IMR-90 (cell line): Measurements from ENCODE around the gene SULT1A3. TPM values are rescaled to one million over a fixed set of nuclear protein-coding genes. Genes with fewer than 3 reads are reported as not detected.

Source experiments
- ATAC-seq: fragments of 200-7000 bp; cut with Tn5 transposase; 2 replicates; pipeline ENCODE4 v1.9.1; 2020; ENCODE audit warnings: low read depth, mild to moderate bottlenecking, moderate library complexity
- BruUV-seq: library from RNA; stranded (reverse); fragments of 400-500 nt; replicated peaks from 2 replicates; lab custom pipeline; 2021; lab: Mats Ljungman, UMichigan
- CTCF ChIA-PET: fragments of 300-600 bp; formaldehyde crosslinking; extraction: SDS; loops from one replicate; lab custom pipeline; 2021; ENCODE audit warnings: antibody characterized with exemption; lab: Yijun Ruan, JAX
- POLR2A ChIA-PET: fragments of 300-600 bp; sonication (Branson Sonifier 250); formaldehyde crosslinking; loops from one replicate; lab custom pipeline; 2022; ENCODE audit warnings: antibody characterized with exemption; ENCODE audit not compliant: unreplicated experiment; lab: Charles Lee
- DNase-seq: peaks from one replicate; pipeline ENCODE4 v3.0.0; 2013
- H2AFZ ChIP-seq: replicated peaks from 2 replicates; pipeline ENCODE3; 2013; ENCODE audit warnings: low read length, mild to moderate bottlenecking; ENCODE audit not compliant: poor library complexity
- H2AK5ac ChIP-seq: 2 replicates; pipeline ENCODE4 v1.6.1; 2013; ENCODE audit warnings: low read depth, low read length, inconsistent platforms
- H2AK9ac ChIP-seq: replicated peaks from 2 replicates; pipeline ENCODE3; 2013; ENCODE audit warnings: mild to moderate bottlenecking, low read depth, low read length, moderate library complexity; ENCODE audit not compliant: poor library complexity
- H2BK120ac ChIP-seq: 2 replicates; pipeline ENCODE4 v1.6.1; 2013; ENCODE audit warnings: low read depth, low read length, inconsistent platforms
- H2BK15ac ChIP-seq: 3 replicates; pipeline ENCODE4 v1.6.1; 2013; ENCODE audit warnings: low read depth, low read length, inconsistent platforms
- H2BK20ac ChIP-seq: 2 replicates; pipeline ENCODE4 v1.6.1; 2013; ENCODE audit warnings: low read depth, mild to moderate bottlenecking, inconsistent platforms, low read length, moderate library complexity
- H2BK5ac ChIP-seq: 2 replicates; pipeline ENCODE4 v1.6.1; 2013; ENCODE audit warnings: mild to moderate bottlenecking, low read depth, low read length, inconsistent platforms; ENCODE audit not compliant: poor library complexity, severe bottlenecking
- H3K14ac ChIP-seq: replicated peaks from 2 replicates; pipeline ENCODE4 v1.6.1; 2013; ENCODE audit warnings: low read depth, low read length, inconsistent platforms
- H3K18ac ChIP-seq: 2 replicates; pipeline ENCODE4 v1.6.1; 2013; ENCODE audit warnings: low read depth, low read length, control low read depth
- H3K23ac ChIP-seq: 2 replicates; pipeline ENCODE4 v1.6.1; 2013; ENCODE audit warnings: low read depth, low read length, inconsistent platforms
- H3K27ac ChIP-seq: 2 replicates; pipeline ENCODE4 v1.5.1; 2013; ENCODE audit warnings: mild to moderate bottlenecking, control low read depth, low read length; ENCODE audit not compliant: insufficient read depth
- H3K27me3 ChIP-seq: 2 replicates; pipeline ENCODE4 v1.6.1; 2013; ENCODE audit warnings: low read length; ENCODE audit not compliant: control insufficient read depth, insufficient read depth
- H3K36me3 ChIP-seq: 2 replicates; pipeline ENCODE4 v1.6.1; 2013; ENCODE audit warnings: low read length, mixed read lengths; ENCODE audit not compliant: control insufficient read depth, insufficient read depth
- H3K4ac ChIP-seq: 2 replicates; pipeline ENCODE4 v1.6.1; 2013; ENCODE audit warnings: low read depth, low read length, inconsistent platforms
- H3K4me1 ChIP-seq: 2 replicates; pipeline ENCODE4 v1.6.1; 2013; ENCODE audit warnings: low read length, mixed read lengths; ENCODE audit not compliant: control insufficient read depth, insufficient read depth
- H3K4me2 ChIP-seq: 2 replicates; pipeline ENCODE4 v1.6.1; 2013; ENCODE audit warnings: low read depth, mild to moderate bottlenecking, control low read depth, low read length, moderate library complexity
- H3K4me3 ChIP-seq: 2 replicates; pipeline ENCODE4 v1.5.1; 2013; ENCODE audit warnings: low read depth, mild to moderate bottlenecking, control low read depth, low read length, moderate library complexity; ENCODE audit not compliant: insufficient read depth
- H3K56ac ChIP-seq: 2 replicates; pipeline ENCODE4 v1.6.1; 2013; ENCODE audit warnings: low read length, inconsistent platforms; ENCODE audit not compliant: insufficient read depth; ENCODE audit errors: extremely low read depth
- H3K79me1 ChIP-seq, 2 experiments: 2 replicates each; pipeline ENCODE4 v1.6.1; 2013; ENCODE audit warnings: low read length in 2 of 2, inconsistent platforms in 1 of 2, low read depth in 1 of 2
- H3K9ac ChIP-seq: 2 replicates; pipeline ENCODE4 v1.6.1; 2013; ENCODE audit warnings: low read depth, low read length, control low read depth
- H3K9me1 ChIP-seq: 2 replicates; pipeline ENCODE4 v1.6.1; 2013; ENCODE audit warnings: low read length, inconsistent platforms; ENCODE audit not compliant: insufficient read depth
- H3K9me3 ChIP-seq: 2 replicates; pipeline ENCODE4 v1.6.1; 2013; ENCODE audit warnings: low read length; ENCODE audit not compliant: control insufficient read depth, insufficient read depth
- H4K20me1 ChIP-seq: 2 replicates; pipeline ENCODE4 v1.6.1; 2013; ENCODE audit warnings: low read length, inconsistent platforms; ENCODE audit not compliant: insufficient read depth
- H4K5ac ChIP-seq: 2 replicates; pipeline ENCODE4 v1.6.1; 2013; ENCODE audit warnings: mild to moderate bottlenecking, low read depth, low read length, control low read depth
- H4K8ac ChIP-seq, 2 experiments: 2 replicates each; pipeline ENCODE4 v1.6.1; 2013; ENCODE audit warnings: low read depth in 2 of 2, low read length in 2 of 2, control low read depth in 1 of 2, inconsistent platforms in 1 of 2
- H4K91ac ChIP-seq: 2 replicates; pipeline ENCODE4 v1.6.1; 2013; ENCODE audit warnings: low read depth, low read length, inconsistent platforms; ENCODE audit not compliant: insufficient read depth
- BHLHE40 ChIP-seq: fragments of 150-350 bp; IDR thresholded peaks from 2 replicates; pipeline ENCODE4 v1.6.1; 2016; ENCODE audit warnings: mild to moderate bottlenecking, low read depth, low read length
- CEBPB ChIP-seq: IDR thresholded peaks from 2 replicates; pipeline ENCODE4 v1.6.1; 2012; ENCODE audit warnings: low read depth, low read length, improper control_type of control experiment
- CHD1 ChIP-seq: IDR thresholded peaks from 2 replicates; pipeline ENCODE4 v1.6.1; 2012; ENCODE audit warnings: low read depth, low read length, improper control_type of control experiment
- FOS ChIP-seq: fragments of 150-350 bp; IDR thresholded peaks from 2 replicates; pipeline ENCODE4 v1.6.1; 2016; ENCODE audit warnings: low read depth, low read length
- MAFK ChIP-seq: IDR thresholded peaks from 2 replicates; pipeline ENCODE4 v1.6.1; 2012; ENCODE audit warnings: low read depth, low read length, improper control_type of control experiment
- MAZ ChIP-seq: IDR thresholded peaks from 2 replicates; pipeline ENCODE4 v1.6.1; 2012; ENCODE audit warnings: low read depth, mild to moderate bottlenecking, low read length, improper control_type of control experiment, moderate library complexity, borderline replicate concordance
- MXI1 ChIP-seq: IDR thresholded peaks from 2 replicates; pipeline ENCODE4 v1.6.1; 2012; ENCODE audit warnings: low read depth, mild to moderate bottlenecking, low read length, moderate library complexity, borderline replicate concordance
- NFE2L2 ChIP-seq: fragments of 150-350 bp; IDR thresholded peaks from 2 replicates; pipeline ENCODE4 v1.6.1; 2016; ENCODE audit warnings: low read depth, mild to moderate bottlenecking, low read length
- POLR2A ChIP-seq: IDR thresholded peaks from 2 replicates; pipeline ENCODE4 v1.6.1; 2012; ENCODE audit warnings: mild to moderate bottlenecking, low read depth, low read length
- RAD21 ChIP-seq: IDR thresholded peaks from 2 replicates; pipeline ENCODE4 v1.6.1; 2012; ENCODE audit warnings: low read length, improper control_type of control experiment
- RCOR1 ChIP-seq: IDR thresholded peaks from 2 replicates; pipeline ENCODE4 v1.6.1; 2012; ENCODE audit warnings: mild to moderate bottlenecking, low read length, improper control_type of control experiment; ENCODE audit not compliant: insufficient replicate concordance
- RFX5 ChIP-seq: IDR thresholded peaks from 2 replicates; pipeline ENCODE4 v1.8.0; 2012; ENCODE audit warnings: low read depth, mild to moderate bottlenecking, low read length, moderate library complexity
- SMC3 ChIP-seq: fragments of 150-350 bp; IDR thresholded peaks from 2 replicates; pipeline ENCODE4 v1.6.1; 2016; ENCODE audit warnings: low read depth, mild to moderate bottlenecking, antibody characterized with exemption, low read length, moderate library complexity
- WGBS, 2 experiments: methylation state at CpG; one replicate each; pipeline versions ENCODE4 v1.1.5 to v1.1.7; 2013; ENCODE audit warnings: missing lambda C conversion rate in 2 of 2; ENCODE audit not compliant: insufficient read length in 1 of 2; ENCODE audit errors: extremely low coverage in 2 of 2; 5-methylcytosine and 5-hydroxymethylcytosine counted together
- dilution Hi-C: fragments of 300-500 bp; cut with HindIII; formaldehyde crosslinking; loops from one replicate; pipeline ENCODE4 v1.14.3; 2018; ENCODE audit warnings: low sequenced_read_pairs; ENCODE audit not compliant: unreplicated experiment
- in situ Hi-C: fragments of 300-500 bp; cut with MboI; formaldehyde crosslinking; loops from 3 replicates; pipeline ENCODE4 v1.14.3; 2019; ENCODE audit warnings: low sequenced_read_pairs, inconsistent platforms, mixed read lengths
- intact Hi-C: fragments of 100-400 bp; cut with micrococcal nuclease; formaldehyde crosslinking; loops from 2 replicates; pipeline ENCODE4 v1.10.0; 2022
- polyA plus RNA-seq, 3 experiments: library from polyadenylated mRNA; depleted of rRNA; stranded (reverse); fragments of >200 nt; gene quantifications; 2 replicates each; pipeline ENCODE4 v1.2.3, GENCODE V29; 2012; ENCODE audit warnings: low replicate concordance in 1 of 3
- total RNA-seq: library from RNA; depleted of rRNA; stranded (reverse); fragments of >200 nt; gene quantifications from 2 replicates; pipeline ENCODE4 v1.2.3, GENCODE V29; 2012
- TF ChIP-seq, protein P1 (sequence below): conservative IDR thresholded peaks from 2 replicates; pipeline ENCODE4 v1.5.1; 2012; ENCODE audit warnings: mild to moderate bottlenecking, low read depth, low read length, improper control_type of control experiment
- TF ChIP-seq, protein P2 (sequence below): fragments of 150-350 bp; IDR thresholded peaks from 2 replicates; pipeline ENCODE4 v1.6.1; 2017; ENCODE audit warnings: mild to moderate bottlenecking, antibody characterized with exemption, low read length, low read depth
- TF ChIP-seq, protein P3 (sequence below): fragments of 150-350 bp; IDR thresholded peaks from 2 replicates; pipeline ENCODE4 v1.6.1; 2016; ENCODE audit warnings: low read depth, mild to moderate bottlenecking, low read length, moderate library complexity, borderline replicate concordance

The SULT1A3 gene
- total and polyA plus RNA-seq, 2 of the 4 experiments (the other 2 are of a cell fraction): 0.18 to 17.2 TPM

DNA sequence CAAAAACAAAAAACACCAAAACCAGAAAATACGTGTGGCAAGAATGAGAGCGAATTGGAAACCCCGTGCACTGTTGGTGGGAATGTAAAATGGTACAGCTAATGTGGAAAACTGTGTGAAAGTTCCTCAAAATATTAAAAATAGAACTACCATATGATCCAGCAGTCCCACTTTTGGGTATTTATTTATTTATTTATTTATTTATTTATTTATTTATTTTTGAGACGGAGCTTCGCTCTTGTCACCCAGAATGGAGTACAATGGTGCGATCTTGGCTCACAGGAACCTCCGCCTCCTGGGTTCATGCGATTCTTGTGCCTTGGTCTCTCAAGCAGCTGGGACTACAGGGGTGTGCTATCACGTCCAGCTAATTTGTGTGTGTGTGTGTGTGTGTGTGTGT is 46.5 kb upstream of the SULT1A3 start:
- BruUV-seq: no TSS peak
- H3K4ac ChIP-seq: no peak overlapping the region
- no peaks in the 10 kb centered on the region for H3K36me3 ChIP-seq
- H3K14ac ChIP-seq: no peak overlapping the region
- H4K8ac ChIP-seq: no peak overlapping the region
- H2BK5ac ChIP-seq: no peak overlapping the region
- H3K9ac ChIP-seq: no peak overlapping the region
- TF ChIP-seq POLR2A: no peak
- TF ChIP-seq MAZ: no peak
- TF ChIP-seq, protein P1, sequence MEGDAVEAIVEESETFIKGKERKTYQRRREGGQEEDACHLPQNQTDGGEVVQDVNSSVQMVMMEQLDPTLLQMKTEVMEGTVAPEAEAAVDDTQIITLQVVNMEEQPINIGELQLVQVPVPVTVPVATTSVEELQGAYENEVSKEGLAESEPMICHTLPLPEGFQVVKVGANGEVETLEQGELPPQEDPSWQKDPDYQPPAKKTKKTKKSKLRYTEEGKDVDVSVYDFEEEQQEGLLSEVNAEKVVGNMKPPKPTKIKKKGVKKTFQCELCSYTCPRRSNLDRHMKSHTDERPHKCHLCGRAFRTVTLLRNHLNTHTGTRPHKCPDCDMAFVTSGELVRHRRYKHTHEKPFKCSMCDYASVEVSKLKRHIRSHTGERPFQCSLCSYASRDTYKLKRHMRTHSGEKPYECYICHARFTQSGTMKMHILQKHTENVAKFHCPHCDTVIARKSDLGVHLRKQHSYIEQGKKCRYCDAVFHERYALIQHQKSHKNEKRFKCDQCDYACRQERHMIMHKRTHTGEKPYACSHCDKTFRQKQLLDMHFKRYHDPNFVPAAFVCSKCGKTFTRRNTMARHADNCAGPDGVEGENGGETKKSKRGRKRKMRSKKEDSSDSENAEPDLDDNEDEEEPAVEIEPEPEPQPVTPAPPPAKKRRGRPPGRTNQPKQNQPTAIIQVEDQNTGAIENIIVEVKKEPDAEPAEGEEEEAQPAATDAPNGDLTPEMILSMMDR: no peak
- TF ChIP-seq BHLHE40: no peak
- no peak for TF ChIP-seq FOS
- TF ChIP-seq, protein P2, sequence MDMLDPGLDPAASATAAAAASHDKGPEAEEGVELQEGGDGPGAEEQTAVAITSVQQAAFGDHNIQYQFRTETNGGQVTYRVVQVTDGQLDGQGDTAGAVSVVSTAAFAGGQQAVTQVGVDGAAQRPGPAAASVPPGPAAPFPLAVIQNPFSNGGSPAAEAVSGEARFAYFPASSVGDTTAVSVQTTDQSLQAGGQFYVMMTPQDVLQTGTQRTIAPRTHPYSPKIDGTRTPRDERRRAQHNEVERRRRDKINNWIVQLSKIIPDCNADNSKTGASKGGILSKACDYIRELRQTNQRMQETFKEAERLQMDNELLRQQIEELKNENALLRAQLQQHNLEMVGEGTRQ: no peak
- TF ChIP-seq RCOR1: no peak
- TF ChIP-seq CHD1: no peak
- no peak for TF ChIP-seq RFX5
- no peak for TF ChIP-seq MAFK
- TF ChIP-seq SMC3: no peak
- TF ChIP-seq NFE2L2: no peak
- TF ChIP-seq, protein P3, sequence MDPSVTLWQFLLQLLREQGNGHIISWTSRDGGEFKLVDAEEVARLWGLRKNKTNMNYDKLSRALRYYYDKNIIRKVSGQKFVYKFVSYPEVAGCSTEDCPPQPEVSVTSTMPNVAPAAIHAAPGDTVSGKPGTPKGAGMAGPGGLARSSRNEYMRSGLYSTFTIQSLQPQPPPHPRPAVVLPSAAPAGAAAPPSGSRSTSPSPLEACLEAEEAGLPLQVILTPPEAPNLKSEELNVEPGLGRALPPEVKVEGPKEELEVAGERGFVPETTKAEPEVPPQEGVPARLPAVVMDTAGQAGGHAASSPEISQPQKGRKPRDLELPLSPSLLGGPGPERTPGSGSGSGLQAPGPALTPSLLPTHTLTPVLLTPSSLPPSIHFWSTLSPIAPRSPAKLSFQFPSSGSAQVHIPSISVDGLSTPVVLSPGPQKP: no peak
- no peak for TF ChIP-seq CEBPB
- no peak for TF ChIP-seq MXI1
- no peak for TF ChIP-seq RAD21
- no peaks in the 10 kb centered on the region for H3K79me1 ChIP-seq
- H4K91ac ChIP-seq: no peak overlapping the region
- CTCF ChIA-PET: no interaction called here
- no peaks in the 10 kb centered on the region; the same call in 1 of the 2 replicates for H3K27me3 ChIP-seq
- H2AFZ ChIP-seq: no peak overlapping the region
- H2BK120ac ChIP-seq: no peak overlapping the region
- WGBS, 2 experiments: no CpG with 5 or more reads among the region's 9 CpGs
- H3K9me1 ChIP-seq: no peaks in the 10 kb centered on the region
- H2BK20ac ChIP-seq: no peak overlapping the region
- H3K56ac ChIP-seq: no peak overlapping the region
- dilution Hi-C loops (no loop called here), intact Hi-C loops (no loop called here), in situ Hi-C loops (loop anchor here (5.0 kb wide), 1 partner anchor 55 kb away; the partner anchor contains the start of gene YPEL3)
- H2AK5ac ChIP-seq: no peak overlapping the region
- no peaks in the 10 kb centered on the region for H4K20me1 ChIP-seq
- DNase-seq (no peak), ATAC-seq (no peak)
- no peak overlapping the region for H2AK9ac ChIP-seq
- H3K9me3 ChIP-seq: peaks cover 10% of the 10 kb centered on the region
- H3K23ac ChIP-seq: no peak overlapping the region
- H3K4me1 ChIP-seq: no peaks in the 10 kb centered on the region
- no peak overlapping the region for H3K27ac ChIP-seq
- H3K4me3 ChIP-seq: no peak overlapping the region
- POLR2A ChIA-PET: no interaction called here
- no peak overlapping the region for H3K18ac ChIP-seq
- H3K4me2 ChIP-seq: no peak overlapping the region
- no peak overlapping the region for H4K5ac ChIP-seq
- H2BK15ac ChIP-seq: no peak overlapping the region
